IMR-90 (cell line): Measurements from ENCODE around the gene FSD1L. TPM values are rescaled to one million over a fixed set of nuclear protein-coding genes. Genes with fewer than 3 reads are reported as not detected.

Source experiments
- ATAC-seq: fragments of 200-7000 bp; cut with Tn5 transposase; 2 replicates; pipeline ENCODE4 v1.9.1; 2020; ENCODE audit warnings: low read depth, mild to moderate bottlenecking, moderate library complexity
- BruUV-seq: library from RNA; stranded (reverse); fragments of 400-500 nt; replicated peaks from 2 replicates; lab custom pipeline; 2021; lab: Mats Ljungman, UMichigan
- CTCF ChIA-PET: fragments of 300-600 bp; formaldehyde crosslinking; extraction: SDS; loops from one replicate; lab custom pipeline; 2021; ENCODE audit warnings: antibody characterized with exemption; lab: Yijun Ruan, JAX
- POLR2A ChIA-PET: fragments of 300-600 bp; sonication (Branson Sonifier 250); formaldehyde crosslinking; loops from one replicate; lab custom pipeline; 2022; ENCODE audit warnings: antibody characterized with exemption; ENCODE audit not compliant: unreplicated experiment; lab: Charles Lee
- DNase-seq: peaks from one replicate; pipeline ENCODE4 v3.0.0; 2013
- H2AFZ ChIP-seq: replicated peaks from 2 replicates; pipeline ENCODE3; 2013; ENCODE audit warnings: low read length, mild to moderate bottlenecking; ENCODE audit not compliant: poor library complexity
- H2AK5ac ChIP-seq: 2 replicates; pipeline ENCODE4 v1.6.1; 2013; ENCODE audit warnings: low read depth, low read length, inconsistent platforms
- H2AK9ac ChIP-seq: replicated peaks from 2 replicates; pipeline ENCODE3; 2013; ENCODE audit warnings: mild to moderate bottlenecking, low read depth, low read length, moderate library complexity; ENCODE audit not compliant: poor library complexity
- H2BK120ac ChIP-seq: 2 replicates; pipeline ENCODE4 v1.6.1; 2013; ENCODE audit warnings: low read depth, low read length, inconsistent platforms
- H2BK15ac ChIP-seq: 3 replicates; pipeline ENCODE4 v1.6.1; 2013; ENCODE audit warnings: low read depth, low read length, inconsistent platforms
- H2BK20ac ChIP-seq: 2 replicates; pipeline ENCODE4 v1.6.1; 2013; ENCODE audit warnings: low read depth, mild to moderate bottlenecking, inconsistent platforms, low read length, moderate library complexity
- H2BK5ac ChIP-seq: 2 replicates; pipeline ENCODE4 v1.6.1; 2013; ENCODE audit warnings: mild to moderate bottlenecking, low read depth, low read length, inconsistent platforms; ENCODE audit not compliant: poor library complexity, severe bottlenecking
- H3K14ac ChIP-seq: replicated peaks from 2 replicates; pipeline ENCODE4 v1.6.1; 2013; ENCODE audit warnings: low read depth, low read length, inconsistent platforms
- H3K18ac ChIP-seq: 2 replicates; pipeline ENCODE4 v1.6.1; 2013; ENCODE audit warnings: low read depth, low read length, control low read depth
- H3K23ac ChIP-seq: 2 replicates; pipeline ENCODE4 v1.6.1; 2013; ENCODE audit warnings: low read depth, low read length, inconsistent platforms
- H3K27ac ChIP-seq: 2 replicates; pipeline ENCODE4 v1.5.1; 2013; ENCODE audit warnings: mild to moderate bottlenecking, control low read depth, low read length; ENCODE audit not compliant: insufficient read depth
- H3K27me3 ChIP-seq: 2 replicates; pipeline ENCODE4 v1.6.1; 2013; ENCODE audit warnings: low read length; ENCODE audit not compliant: control insufficient read depth, insufficient read depth
- H3K36me3 ChIP-seq: 2 replicates; pipeline ENCODE4 v1.6.1; 2013; ENCODE audit warnings: low read length, mixed read lengths; ENCODE audit not compliant: control insufficient read depth, insufficient read depth
- H3K4ac ChIP-seq: 2 replicates; pipeline ENCODE4 v1.6.1; 2013; ENCODE audit warnings: low read depth, low read length, inconsistent platforms
- H3K4me1 ChIP-seq: 2 replicates; pipeline ENCODE4 v1.6.1; 2013; ENCODE audit warnings: low read length, mixed read lengths; ENCODE audit not compliant: control insufficient read depth, insufficient read depth
- H3K4me2 ChIP-seq: 2 replicates; pipeline ENCODE4 v1.6.1; 2013; ENCODE audit warnings: low read depth, mild to moderate bottlenecking, control low read depth, low read length, moderate library complexity
- H3K4me3 ChIP-seq: 2 replicates; pipeline ENCODE4 v1.5.1; 2013; ENCODE audit warnings: low read depth, mild to moderate bottlenecking, control low read depth, low read length, moderate library complexity; ENCODE audit not compliant: insufficient read depth
- H3K56ac ChIP-seq: 2 replicates; pipeline ENCODE4 v1.6.1; 2013; ENCODE audit warnings: low read length, inconsistent platforms; ENCODE audit not compliant: insufficient read depth; ENCODE audit errors: extremely low read depth
- H3K79me1 ChIP-seq, 2 experiments: 2 replicates each; pipeline ENCODE4 v1.6.1; 2013; ENCODE audit warnings: low read length in 2 of 2, inconsistent platforms in 1 of 2, low read depth in 1 of 2
- H3K9ac ChIP-seq: 2 replicates; pipeline ENCODE4 v1.6.1; 2013; ENCODE audit warnings: low read depth, low read length, control low read depth
- H3K9me1 ChIP-seq: 2 replicates; pipeline ENCODE4 v1.6.1; 2013; ENCODE audit warnings: low read length, inconsistent platforms; ENCODE audit not compliant: insufficient read depth
- H3K9me3 ChIP-seq: 2 replicates; pipeline ENCODE4 v1.6.1; 2013; ENCODE audit warnings: low read length; ENCODE audit not compliant: control insufficient read depth, insufficient read depth
- H4K20me1 ChIP-seq: 2 replicates; pipeline ENCODE4 v1.6.1; 2013; ENCODE audit warnings: low read length, inconsistent platforms; ENCODE audit not compliant: insufficient read depth
- H4K5ac ChIP-seq: 2 replicates; pipeline ENCODE4 v1.6.1; 2013; ENCODE audit warnings: mild to moderate bottlenecking, low read depth, low read length, control low read depth
- H4K8ac ChIP-seq, 2 experiments: 2 replicates each; pipeline ENCODE4 v1.6.1; 2013; ENCODE audit warnings: low read depth in 2 of 2, low read length in 2 of 2, control low read depth in 1 of 2, inconsistent platforms in 1 of 2
- H4K91ac ChIP-seq: 2 replicates; pipeline ENCODE4 v1.6.1; 2013; ENCODE audit warnings: low read depth, low read length, inconsistent platforms; ENCODE audit not compliant: insufficient read depth
- BHLHE40 ChIP-seq: fragments of 150-350 bp; IDR thresholded peaks from 2 replicates; pipeline ENCODE4 v1.6.1; 2016; ENCODE audit warnings: mild to moderate bottlenecking, low read depth, low read length
- CEBPB ChIP-seq: IDR thresholded peaks from 2 replicates; pipeline ENCODE4 v1.6.1; 2012; ENCODE audit warnings: low read depth, low read length, improper control_type of control experiment
- CHD1 ChIP-seq: IDR thresholded peaks from 2 replicates; pipeline ENCODE4 v1.6.1; 2012; ENCODE audit warnings: low read depth, low read length, improper control_type of control experiment
- CTCF ChIP-seq: conservative IDR thresholded peaks from 2 replicates; pipeline ENCODE4 v1.5.1; 2012; ENCODE audit warnings: mild to moderate bottlenecking, low read depth, low read length, improper control_type of control experiment
- FOS ChIP-seq: fragments of 150-350 bp; IDR thresholded peaks from 2 replicates; pipeline ENCODE4 v1.6.1; 2016; ENCODE audit warnings: low read depth, low read length
- MAFK ChIP-seq: IDR thresholded peaks from 2 replicates; pipeline ENCODE4 v1.6.1; 2012; ENCODE audit warnings: low read depth, low read length, improper control_type of control experiment
- MAZ ChIP-seq: IDR thresholded peaks from 2 replicates; pipeline ENCODE4 v1.6.1; 2012; ENCODE audit warnings: low read depth, mild to moderate bottlenecking, low read length, improper control_type of control experiment, moderate library complexity, borderline replicate concordance
- MXI1 ChIP-seq: IDR thresholded peaks from 2 replicates; pipeline ENCODE4 v1.6.1; 2012; ENCODE audit warnings: low read depth, mild to moderate bottlenecking, low read length, moderate library complexity, borderline replicate concordance
- NFE2L2 ChIP-seq: fragments of 150-350 bp; IDR thresholded peaks from 2 replicates; pipeline ENCODE4 v1.6.1; 2016; ENCODE audit warnings: low read depth, mild to moderate bottlenecking, low read length
- RCOR1 ChIP-seq: IDR thresholded peaks from 2 replicates; pipeline ENCODE4 v1.6.1; 2012; ENCODE audit warnings: mild to moderate bottlenecking, low read length, improper control_type of control experiment; ENCODE audit not compliant: insufficient replicate concordance
- RFX5 ChIP-seq: IDR thresholded peaks from 2 replicates; pipeline ENCODE4 v1.8.0; 2012; ENCODE audit warnings: low read depth, mild to moderate bottlenecking, low read length, moderate library complexity
- WGBS, 2 experiments: methylation state at CpG; one replicate each; pipeline versions ENCODE4 v1.1.5 to v1.1.7; 2013; ENCODE audit warnings: missing lambda C conversion rate in 2 of 2; ENCODE audit not compliant: insufficient read length in 1 of 2; ENCODE audit errors: extremely low coverage in 2 of 2; 5-methylcytosine and 5-hydroxymethylcytosine counted together
- dilution Hi-C: fragments of 300-500 bp; cut with HindIII; formaldehyde crosslinking; loops from one replicate; pipeline ENCODE4 v1.14.3; 2018; ENCODE audit warnings: low sequenced_read_pairs; ENCODE audit not compliant: unreplicated experiment
- in situ Hi-C: fragments of 300-500 bp; cut with MboI; formaldehyde crosslinking; loops from 3 replicates; pipeline ENCODE4 v1.14.3; 2019; ENCODE audit warnings: low sequenced_read_pairs, inconsistent platforms, mixed read lengths
- intact Hi-C: fragments of 100-400 bp; cut with micrococcal nuclease; formaldehyde crosslinking; loops from 2 replicates; pipeline ENCODE4 v1.10.0; 2022
- polyA plus RNA-seq, 3 experiments: library from polyadenylated mRNA; depleted of rRNA; stranded (reverse); fragments of >200 nt; gene quantifications; 2 replicates each; pipeline ENCODE4 v1.2.3, GENCODE V29; 2012; ENCODE audit warnings: low replicate concordance in 1 of 3
- total RNA-seq: library from RNA; depleted of rRNA; stranded (reverse); fragments of >200 nt; gene quantifications from 2 replicates; pipeline ENCODE4 v1.2.3, GENCODE V29; 2012
- TF ChIP-seq, protein P1 (sequence below): fragments of 150-350 bp; IDR thresholded peaks from 2 replicates; pipeline ENCODE4 v1.6.1; 2017; ENCODE audit warnings: mild to moderate bottlenecking, antibody characterized with exemption, low read length, low read depth

FSD1L gene
- total and polyA plus RNA-seq, 2 of the 4 experiments (the other 2 are of a cell fraction), result 1.4 to 2.9 TPM

DNA sequence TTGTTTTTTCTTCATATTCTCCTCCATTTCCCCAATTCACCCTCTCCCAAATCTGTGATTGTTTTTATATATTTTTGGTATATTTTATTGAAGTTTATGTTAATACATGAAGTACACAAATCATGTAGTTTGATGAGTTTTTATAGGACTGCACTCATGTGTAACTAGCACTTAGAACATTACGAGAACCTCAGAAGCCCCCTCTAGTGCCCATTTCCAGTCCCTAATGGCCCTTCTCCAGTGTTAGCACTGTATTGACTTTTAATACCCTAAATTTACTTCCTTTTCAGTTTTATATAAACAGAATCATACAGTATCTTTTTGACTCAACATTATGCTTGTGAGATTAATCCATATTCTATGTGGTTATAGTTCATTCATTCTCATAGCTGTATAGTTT is 91.6 kb downstream of the FSD1L start:
- no TSS peak for BruUV-seq
- ATAC-seq (no peak), DNase-seq (no peak)
- WGBS, 2 experiments, result no CpG with 5 or more reads among the region's 1 CpG
- Histone ChIP-seq H2BK5ac (no peak overlapping the region), H3K9ac (no peak overlapping the region), H2AFZ (no peak overlapping the region), H4K5ac (no peak overlapping the region), H3K27ac (no peak overlapping the region), H4K20me1 (no peaks in the 10 kb centered on the region), H2AK9ac (no peak overlapping the region), H3K4me2 (no peak overlapping the region), H3K14ac (no peak overlapping the region), H3K4ac (no peak overlapping the region), H3K27me3 (no peaks in the 10 kb centered on the region), H3K79me1 (no peaks in the 10 kb centered on the region), H3K9me1 (no peaks in the 10 kb centered on the region), H3K56ac (no peak overlapping the region), H3K18ac (no peak overlapping the region), H4K8ac (no peak overlapping the region), H3K9me3 (no peaks in the 10 kb centered on the region), H3K4me1 (no peaks in the 10 kb centered on the region), H2AK5ac (no peak overlapping the region), H3K23ac (no peak overlapping the region), H2BK15ac (no peak overlapping the region), H3K36me3 (no peaks in the 10 kb centered on the region), H2BK120ac (no peak overlapping the region), H2BK20ac (no peak overlapping the region), H4K91ac (no peak overlapping the region), H3K4me3 (no peak overlapping the region)
- ChIA-PET CTCF (no interaction called here), POLR2A (no interaction called here)
- in situ Hi-C loops (no loop called here), intact Hi-C loops (no loop called here), dilution Hi-C loops (no loop called here)
- TF ChIP-seq MAZ, result no peak
- TF ChIP-seq MAFK, result no peak
- no peak for TF ChIP-seq NFE2L2
- no peak for TF ChIP-seq MXI1
- TF ChIP-seq CTCF, result no peak
- no peak for TF ChIP-seq CEBPB
- TF ChIP-seq BHLHE40, result no peak
- TF ChIP-seq RCOR1, result no peak
- TF ChIP-seq, protein P1, sequence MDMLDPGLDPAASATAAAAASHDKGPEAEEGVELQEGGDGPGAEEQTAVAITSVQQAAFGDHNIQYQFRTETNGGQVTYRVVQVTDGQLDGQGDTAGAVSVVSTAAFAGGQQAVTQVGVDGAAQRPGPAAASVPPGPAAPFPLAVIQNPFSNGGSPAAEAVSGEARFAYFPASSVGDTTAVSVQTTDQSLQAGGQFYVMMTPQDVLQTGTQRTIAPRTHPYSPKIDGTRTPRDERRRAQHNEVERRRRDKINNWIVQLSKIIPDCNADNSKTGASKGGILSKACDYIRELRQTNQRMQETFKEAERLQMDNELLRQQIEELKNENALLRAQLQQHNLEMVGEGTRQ, result no peak
- TF ChIP-seq RFX5, result no peak
- TF ChIP-seq FOS, result no peak
- no peak for TF ChIP-seq CHD1
